ENCODE measurements around the gene AGMAT.

Gene AGMAT

DNA sequence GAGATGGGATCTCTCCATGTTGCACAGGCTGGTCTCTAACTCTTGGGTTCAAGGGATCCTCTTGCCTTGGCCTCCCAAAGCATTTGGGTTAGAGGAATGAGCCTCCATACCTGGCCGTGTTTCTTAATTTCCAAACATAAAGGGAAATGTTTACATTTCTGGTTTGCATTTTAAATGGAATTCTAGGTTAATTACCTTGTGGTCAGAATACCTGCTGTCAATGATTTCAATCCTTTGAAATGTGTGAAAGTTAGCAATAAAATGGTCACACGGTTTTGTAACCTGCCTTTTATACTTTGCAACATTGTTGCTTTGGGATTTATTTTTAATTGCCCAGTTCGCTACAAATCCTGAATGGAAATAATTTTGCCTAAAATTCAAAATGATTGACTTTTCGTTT lies 26.3 kb downstream of the AGMAT start:
- DNase-seq: no peak

DNA sequence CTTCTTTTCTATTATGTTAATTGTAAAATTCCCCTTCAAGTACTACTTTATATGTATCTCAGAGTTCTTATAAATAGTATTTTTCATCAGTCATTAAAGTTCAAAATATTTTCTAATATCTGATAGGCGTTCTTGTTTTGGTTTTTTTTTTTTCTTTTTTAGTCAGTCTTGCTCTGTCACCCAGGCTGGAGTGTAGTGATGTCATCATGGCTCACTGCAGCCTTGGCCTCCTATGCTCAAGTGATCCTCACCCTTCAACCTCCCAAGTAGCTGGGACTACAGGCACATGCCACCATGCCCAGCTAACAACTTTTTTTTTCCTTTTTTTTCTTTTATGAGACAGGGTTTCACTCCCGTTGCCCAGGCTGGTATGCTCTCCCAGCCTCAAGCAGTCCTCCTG lies 27.3 kb downstream of the AGMAT start:
- no peak for DNase-seq

DNA sequence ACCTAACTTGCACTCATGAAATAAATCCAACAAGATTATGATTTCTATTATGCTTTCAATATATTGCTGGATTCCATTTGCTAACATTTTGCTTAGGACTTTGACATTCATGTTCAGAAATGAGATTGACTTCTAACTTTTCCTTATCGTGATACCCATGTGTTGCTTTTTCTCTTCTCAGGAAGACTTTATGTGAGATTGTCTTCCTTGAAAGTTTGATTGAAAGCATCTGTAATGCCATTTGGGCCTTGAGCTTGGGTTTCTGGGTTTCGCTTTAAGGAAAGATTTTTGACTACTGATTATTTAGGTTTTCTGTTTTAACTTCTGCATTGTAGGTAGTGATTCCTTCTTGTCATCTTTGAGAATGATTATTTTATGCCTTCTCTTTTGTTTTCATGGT lies 27.8 kb downstream of the AGMAT start:
- DNase-seq: no peak

DNA sequence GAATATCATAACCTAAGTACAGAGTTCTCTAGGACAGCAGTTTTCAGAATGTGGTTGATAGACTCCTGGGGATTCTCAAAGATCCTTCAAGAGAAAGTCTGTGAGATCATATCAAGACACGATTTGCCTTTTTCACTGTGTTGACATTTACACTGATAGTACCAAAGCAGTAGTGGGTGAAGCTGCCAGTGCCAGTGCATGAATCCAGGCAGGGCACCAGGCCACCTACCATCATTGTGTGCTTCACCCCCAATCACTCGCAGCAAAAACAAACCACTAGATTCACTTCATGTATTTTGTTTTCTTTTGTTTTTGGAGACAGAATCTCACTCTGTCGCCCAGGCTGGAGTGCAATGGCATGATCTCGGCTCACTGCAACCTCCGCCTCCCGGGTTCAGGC lies 34.3 kb downstream of the AGMAT start:
- no peak for DNase-seq

DNA sequence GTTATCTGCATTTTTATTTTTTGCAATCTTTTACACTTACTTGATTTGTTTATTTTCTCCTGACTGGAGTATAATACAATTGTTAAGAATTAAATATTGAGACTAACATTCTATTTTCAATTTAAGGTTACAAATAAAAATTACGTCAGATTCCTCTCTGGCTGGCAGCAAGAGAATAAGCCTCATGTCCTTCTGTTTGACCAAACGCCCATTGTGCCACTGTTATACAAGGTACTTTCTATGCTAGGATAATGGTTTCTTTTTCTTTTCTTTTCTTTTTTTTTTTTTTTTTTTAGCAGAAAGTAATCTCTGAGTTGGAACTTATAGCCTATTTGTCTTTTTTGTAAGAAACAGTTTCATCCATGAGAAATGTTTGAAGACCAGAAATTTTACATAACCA lies 38.2 kb downstream of the AGMAT start:
- DNase-seq: no peak

DNA sequence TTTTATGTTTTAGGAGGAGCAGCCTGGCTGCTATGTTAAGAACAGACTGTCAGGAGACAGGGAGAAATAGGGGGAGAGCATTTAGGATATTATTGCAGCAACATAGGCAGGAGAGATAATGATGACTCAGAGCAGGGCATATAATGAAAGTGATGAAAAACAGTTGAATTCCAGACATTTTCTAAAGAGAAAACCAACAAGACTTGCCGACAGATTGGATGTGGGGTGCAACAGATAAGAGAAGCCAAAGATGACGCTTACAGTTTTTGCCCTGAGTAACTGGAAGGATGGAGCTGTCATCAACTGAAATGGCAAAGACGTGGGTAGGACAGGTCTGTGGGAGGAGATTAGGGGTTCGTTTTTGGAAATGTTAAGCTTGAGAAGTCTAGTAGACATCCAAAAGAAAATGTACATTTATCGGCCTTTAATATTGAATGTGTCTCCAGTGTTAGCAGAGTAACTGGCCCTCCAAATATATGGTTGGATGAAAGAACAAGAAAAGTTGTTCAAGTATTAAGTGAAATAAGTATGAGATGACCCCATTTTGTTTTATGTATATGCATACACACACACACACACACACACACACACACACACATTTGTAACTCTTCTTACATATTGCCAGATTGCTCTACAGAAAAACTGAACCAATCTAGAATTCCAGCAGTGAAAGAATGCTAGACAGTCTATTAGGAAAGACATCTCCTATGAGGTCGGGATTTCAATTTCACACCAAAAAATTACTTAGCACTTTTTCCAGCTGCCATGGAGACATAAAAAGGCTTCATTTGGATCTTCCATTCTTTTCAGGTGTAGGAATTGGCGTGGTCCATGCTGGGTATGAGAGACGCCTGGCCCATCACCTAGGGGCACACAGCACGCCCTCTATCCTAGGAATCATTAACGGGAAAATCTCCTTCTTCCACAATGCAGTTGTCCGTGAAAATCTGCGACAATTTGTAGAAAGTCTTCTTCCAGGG lies 41.0 kb downstream of the AGMAT start:
- no peak for DNase-seq

DNA sequence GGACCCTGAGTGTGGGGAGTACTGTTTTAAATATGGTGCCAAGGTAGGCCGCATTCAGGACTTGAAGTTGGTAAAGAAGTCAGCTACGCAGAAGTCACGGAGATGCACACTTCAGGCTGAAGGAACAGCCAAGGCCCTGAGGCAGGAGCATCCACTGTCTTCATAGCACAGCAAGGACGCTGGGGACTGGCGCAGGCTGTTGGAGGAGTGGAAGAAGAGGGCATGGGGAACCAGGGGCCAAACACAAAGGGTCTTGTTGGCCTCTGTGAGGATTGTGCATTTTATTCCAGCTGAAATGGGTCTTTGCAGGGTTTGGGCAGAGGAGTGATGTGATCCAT lies 41.6 kb downstream of the AGMAT start:
- no peak for DNase-seq

DNA sequence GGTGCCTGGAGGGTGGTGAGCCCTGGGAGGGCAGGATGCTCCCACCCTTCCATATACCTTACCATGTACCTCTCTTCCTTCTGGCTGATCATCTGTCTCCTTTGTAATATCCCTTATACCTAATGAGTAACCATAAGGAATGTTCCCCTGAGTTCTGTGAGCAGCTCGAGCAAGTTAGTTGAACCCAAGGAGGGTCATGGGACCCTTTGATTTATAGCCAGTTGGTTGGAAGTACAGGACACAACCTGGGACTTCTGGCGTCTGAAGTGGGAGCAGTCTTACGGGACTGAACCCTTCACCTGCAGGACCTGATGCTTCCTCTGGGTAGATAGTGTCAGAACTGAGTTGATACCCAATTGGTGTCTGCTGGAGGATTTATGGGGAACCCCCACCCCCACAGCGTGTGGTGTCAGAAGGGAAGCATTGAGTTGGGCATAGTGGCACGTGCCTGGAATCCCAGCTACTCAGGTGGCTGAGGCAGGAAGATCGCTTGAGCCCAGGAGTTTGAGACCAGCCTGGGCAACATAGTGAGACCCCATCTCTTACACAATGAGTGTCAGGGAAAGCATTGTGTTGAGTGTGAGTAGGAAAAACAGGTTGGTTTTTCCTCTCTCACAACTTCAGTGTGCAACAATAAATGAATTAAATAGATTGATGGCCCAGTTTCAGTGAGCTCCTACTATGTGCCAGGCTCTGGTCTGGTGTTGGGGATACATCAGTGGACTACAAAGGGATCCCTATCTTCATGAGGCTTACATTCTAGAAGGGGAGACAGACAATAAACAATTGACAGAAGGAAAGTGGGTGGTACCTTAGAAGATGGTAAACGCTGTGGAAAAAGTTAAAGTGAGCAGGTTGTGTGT lies 42.2 kb downstream of the AGMAT start:
- DNase-seq: no peak

DNA sequence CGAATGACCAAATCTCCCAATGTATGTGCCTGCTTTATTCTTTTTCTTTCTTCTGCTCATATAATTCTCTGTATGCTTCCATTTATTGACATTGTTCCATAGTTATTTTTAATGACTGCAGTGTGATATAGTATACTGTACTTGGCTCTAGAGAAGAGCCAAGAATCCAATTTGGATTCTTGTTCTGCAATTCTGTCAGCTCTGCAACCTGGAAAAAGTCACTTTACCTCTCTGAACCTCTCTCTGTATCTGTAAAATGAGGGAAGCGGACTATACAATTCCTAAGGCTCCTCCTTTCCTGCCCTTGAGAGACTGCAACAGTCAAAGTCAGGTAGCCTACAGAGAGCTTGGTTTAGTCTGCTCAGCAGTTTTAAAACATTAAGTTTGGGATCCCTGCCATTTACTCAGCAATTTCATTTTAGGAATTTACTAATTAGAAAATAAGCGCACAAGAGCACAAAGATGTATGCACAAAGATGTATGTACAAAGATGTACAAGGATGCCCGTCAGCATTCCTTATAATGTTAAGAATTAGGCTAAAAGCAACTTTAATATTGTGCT lies 43.5 kb downstream of the AGMAT start:
- no peak for DNase-seq

DNA sequence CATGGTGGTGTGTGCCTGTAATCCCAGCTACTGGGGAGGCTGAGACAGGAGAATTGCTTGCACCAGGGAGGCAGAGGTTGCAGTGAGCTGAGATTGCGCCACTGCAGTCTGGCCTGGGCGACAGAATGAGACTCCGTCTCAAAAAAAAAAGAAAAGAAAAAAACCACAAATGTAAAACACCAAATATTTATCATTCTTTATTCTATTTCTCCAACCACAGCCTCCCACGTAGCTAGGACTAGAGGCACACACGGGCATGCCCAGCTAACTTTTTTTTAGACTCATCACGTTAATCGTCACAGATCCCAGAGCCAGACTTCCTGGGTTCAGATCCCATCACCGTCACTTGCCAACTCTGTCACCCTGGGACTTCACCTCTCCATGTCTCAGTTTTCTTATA lies 44.7 kb downstream of the AGMAT start:
- no peak for DNase-seq

DNA sequence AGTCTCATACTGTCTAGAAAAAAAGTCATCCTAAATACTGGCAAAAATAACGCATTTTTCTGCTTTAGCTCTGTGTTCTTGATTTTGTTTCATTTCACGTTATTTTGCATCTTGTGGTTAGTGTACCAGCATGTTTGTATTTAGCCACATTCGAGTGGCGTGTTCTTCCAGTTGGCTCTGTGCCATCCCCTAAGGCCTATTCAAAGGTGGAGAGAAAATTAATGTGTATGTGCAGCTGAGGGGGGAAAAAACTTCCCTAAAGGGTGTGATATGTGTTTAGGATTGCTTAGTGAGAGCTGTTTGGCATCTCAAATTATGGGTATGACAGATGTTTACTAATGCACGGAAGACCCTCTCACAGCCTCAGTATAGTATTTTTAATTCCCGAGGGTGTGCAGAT lies 46.1 kb downstream of the AGMAT start:
- no peak for DNase-seq

DNA sequence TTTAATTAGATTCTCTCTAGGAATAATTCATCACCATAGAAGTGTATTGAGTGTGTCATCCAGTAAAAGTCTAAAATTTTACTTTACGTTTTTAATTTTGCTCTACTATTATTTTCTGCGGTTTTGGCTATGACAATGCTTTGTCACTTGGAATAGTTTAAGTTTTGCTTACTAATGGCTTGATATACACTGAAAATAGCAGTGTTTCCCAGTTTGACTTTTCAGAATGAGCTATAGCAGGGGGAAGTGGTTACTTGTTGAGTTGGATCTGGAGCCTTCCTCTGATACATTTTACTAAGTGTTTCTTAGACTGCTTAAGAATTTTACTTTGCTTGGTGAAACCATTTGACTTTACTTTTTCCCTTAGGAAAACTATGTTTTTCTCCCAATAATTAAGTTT lies 53.2 kb downstream of the AGMAT start:
- DNase-seq: no peak

DNA sequence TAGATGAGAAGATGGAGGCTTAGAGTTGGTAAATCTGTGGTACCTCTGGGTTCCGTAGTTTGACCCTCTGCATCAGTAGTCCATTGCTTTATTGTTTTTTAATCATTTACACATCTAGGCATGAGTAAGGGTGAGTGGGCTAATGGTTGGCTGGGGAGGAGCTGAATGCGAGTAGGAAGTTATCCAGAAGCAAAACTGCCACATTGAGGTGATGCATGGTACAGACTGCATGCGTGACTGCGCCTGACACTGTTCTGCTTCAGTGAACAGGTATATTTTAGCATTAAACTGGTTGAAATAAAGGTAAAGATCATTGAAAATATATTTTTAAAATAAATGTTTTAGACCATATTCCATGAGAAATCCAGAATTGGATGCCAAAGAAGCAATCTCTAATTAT lies 53.8 kb downstream of the AGMAT start:
- no peak for DNase-seq

DNA sequence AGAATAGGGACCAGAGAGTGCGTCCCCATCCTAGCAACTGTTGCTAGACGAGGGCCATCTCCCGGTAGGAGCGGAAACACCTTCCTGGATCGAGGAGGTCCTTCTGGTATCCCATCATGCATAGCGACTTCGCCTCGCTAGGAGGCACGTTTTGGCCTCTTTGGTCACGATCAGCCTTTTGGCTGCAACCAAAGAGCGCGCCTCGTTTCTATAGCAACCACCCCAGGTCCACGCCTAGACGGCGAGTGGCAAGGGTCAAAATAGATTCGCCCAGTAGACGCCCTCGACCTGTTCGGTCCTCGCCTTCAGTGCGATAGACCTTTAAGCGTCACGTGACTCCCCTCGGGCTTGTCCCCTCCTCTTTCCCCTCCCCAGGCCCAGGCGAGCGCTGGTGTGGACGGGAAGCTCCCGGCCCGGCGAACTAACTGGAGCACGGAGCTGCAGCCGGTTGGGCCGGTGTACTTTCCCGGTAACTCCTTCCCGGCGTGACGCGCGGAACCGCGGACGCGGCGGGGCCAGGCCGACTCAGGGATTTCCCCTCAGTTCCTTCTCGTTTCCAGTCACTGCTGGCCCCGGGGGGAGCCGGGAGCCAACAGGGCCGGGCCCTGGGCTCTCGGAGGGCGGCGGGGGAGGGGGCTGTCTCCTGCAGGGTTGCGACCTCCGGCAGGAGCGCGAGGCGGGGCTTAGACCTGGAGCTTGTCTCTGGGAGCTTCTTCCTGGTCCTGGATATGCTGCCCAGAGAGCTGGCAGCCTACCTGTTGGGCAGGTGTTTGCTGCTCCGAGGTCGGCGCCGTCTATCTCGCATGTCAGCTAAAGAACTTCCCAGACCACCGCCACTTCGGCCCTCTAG lies 58.1 kb downstream of the AGMAT start, which contains the start of gene DNAJC16:
DNAJC16 (plus strand) TSS at position 359 of the 850 bp plus-strand sequence. CDS start 2,258 bp downstream, outside the sequence.
- peak; percentile 99 for DNase-seq

DNA sequence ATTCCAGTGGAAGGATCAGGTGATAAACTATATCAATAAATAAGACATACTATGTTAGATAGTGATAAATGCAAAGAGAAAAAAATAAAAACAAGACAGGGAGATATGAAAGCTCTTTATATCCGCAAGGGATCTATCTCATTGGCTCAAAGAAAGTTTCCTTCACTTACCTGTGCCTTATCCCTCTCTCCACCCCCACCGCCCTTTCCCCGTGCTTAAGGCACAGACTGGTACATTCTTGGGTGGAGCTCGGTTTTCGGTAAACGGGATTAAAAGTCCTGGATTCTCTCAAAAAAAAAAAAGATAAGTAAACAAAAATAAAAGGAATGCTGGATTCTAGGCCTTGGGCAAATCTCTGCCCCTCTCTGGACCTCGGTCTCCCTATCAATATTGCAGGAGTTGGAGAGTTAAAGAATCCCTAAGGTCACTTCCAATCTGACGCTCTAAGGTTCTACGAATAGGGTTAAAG lies 58.8 kb downstream of the AGMAT start:
- DNase-seq: no peak

DNA sequence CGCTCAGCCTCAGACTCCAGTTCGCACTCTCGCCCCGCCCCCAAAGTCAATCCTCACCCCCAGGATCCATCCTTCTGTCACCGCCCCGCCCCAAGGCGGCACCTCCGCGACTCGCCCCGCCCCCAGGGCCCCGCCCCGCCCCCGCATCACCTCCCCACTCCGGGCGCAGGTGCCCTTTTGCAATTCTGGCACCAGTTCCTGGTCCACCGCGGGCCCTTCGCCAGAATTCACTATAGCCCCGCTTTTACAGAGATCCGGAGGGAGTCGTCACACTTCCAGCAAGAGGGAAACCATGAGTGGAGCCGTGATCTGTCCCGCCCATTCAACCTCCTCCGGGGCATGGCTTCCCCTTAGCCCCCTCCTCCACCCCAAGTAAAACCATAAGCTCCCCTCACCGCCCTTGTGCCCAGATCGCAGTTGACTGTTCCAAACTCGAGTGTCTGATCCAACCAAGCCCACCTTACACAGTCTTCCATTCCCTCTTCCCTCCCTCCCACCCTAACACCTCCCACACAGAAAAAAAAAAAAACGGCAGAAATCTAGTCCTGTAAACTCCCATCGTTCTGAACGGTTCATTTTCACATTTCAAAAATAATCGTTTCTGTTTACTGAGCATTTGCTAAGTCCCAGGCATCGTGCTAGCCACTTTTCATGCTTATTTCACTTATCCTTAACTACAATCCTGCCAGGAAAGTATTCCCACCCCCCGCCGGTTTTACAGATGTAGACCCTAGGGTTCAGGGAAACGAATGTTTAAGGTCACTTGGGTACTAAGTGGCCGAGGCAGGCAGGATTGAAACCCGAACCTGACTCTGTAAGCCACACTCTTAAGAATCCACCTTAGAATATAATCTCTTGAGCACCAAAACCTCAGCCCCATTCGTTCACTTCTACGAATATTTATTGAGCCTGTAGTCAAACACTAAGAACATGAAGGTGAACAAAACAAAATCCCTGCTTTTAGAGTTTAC lies 59.5 kb downstream of the AGMAT start:
- DNase-seq: peak; percentile 27

DNA sequence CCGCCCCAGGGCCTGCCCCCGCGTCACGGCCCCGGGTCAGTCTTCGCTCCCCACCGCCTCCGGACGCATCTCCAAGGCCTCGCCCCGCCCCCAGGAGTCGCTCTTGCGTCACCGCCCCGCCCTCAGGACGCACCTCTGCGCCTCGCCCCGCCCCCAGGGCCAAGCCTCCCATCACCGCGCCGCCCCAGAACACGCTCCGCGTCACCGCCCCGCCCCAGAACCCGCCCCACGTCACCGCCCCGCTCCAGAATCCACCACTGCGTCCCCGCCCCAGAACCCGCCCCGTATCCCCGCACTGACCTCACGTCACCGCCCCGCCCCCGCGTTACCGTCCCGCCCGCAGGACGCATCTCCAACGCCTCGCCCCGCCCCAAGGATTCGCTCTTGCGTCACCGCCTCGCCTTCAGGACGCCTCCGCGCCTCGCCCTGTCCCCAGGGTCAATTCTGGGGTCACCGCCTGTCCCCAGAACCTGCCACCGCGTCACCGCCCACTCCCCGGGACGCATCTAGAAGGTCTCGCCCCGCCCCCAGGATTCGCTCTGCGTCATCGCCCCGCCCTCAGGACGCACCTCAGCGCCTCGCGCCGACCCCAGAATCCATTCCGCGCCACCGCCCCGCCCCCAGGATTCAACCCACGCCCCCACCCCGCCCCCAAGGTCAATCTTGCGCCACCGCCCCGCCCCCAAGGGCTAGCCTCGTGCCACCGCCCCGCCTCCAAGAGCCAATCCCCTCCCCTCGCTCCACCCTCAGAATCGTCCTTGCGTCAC lies 60.4 kb downstream of the AGMAT start:
- DNase-seq: peak; percentile 99

DNA sequence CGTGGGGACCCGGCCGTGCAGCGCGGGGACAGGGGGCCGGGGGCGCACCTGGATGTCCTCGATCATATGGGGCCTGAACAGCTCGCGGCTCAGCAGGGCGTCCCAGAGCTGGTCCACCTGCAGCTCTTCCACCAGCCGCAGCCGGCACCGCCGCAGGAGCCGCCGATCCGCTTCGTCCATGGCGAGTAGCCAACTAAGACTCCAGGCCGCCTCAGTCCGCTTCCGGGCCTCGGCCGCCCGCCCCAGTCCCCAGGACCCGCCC lies 60.9 kb downstream of the AGMAT start, which contains the start of gene CASP9:
CASP9 (minus strand) TSS at position 195 of the 262 bp plus-strand sequence; CDS start at position 180, 15 bp downstream.
- no peak for DNase-seq

DNA sequence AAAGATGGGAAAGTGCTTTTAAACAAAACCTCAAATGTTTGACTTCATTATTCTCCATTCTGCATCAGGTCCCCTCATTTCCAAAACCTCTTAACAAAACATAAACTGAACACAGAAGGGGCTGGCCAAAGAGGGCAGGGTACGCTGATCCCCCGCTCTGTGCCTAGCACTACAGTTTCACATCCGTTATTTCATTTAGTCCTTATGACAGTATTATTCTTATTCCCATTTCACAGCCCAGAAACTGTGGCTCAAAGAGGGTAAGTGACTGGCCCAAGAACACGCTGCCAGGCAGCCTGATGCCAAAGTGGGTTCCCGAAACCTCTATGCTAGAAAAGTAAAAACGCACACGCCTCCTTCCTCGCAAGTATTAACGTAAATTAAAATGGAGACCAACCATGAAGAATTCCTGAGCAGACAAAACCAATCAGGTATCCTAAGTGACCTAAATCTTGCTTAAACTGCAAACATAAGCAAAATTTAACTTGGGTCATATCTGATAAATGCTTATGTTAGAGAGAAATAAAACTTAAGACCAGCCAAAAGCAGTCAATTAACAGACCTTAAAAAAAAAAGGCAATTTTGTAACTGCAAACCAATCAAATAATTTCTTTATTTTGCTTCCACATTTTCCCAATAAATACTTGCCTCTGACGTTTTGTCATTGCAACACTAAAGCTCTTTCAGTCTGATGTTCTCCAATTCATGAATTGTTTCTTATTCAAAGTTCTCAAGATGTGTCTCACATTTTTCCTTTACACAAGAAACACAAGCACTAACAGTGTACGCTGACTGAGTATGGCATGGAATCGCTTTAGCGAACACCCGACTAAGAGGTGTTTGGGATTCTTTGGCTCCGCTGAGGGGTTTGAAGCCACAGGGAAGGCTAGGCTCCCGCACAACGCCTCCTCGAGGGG lies 61.5 kb downstream of the AGMAT start:
- DNase-seq: no peak

All from CD4-positive, alpha-beta T cell treated with Interleukin-17A for 1 hour (primary cell).